Activated T-helper 1 cell treated with anti-CD3 and anti-CD28 coated beads, Interleukin-12 subunit alpha, Interleukin-12 subunit beta, Interleukin-2, Interleukin-4 antibody, amounts not matched to agents 30 ng/mL and 10 ng/mL and 1 ng/mL, durations not matched to agents 14 hours and 24 hours and 36 hours (primary cell): Measurements from ENCODE around the gene GRM5. TPM values are rescaled to one million over a fixed set of nuclear protein-coding genes. Genes with fewer than 3 reads are reported as not detected.
"Not testable (repeated sequence)": the region's sequence is repeated elsewhere in the genome, so short reads cannot be mapped to it uniquely, and the experiment has no call there.

Experiments used
- DNase-seq: peaks from one replicate; pipeline ENCODE4 v3.0.0; 2021; ENCODE audit warnings: low spot score
- H3K27ac Mint-ChIP-seq: one replicate; pipeline ENCODE4 v1.8.0; 2021; ENCODE audit warnings: mild to moderate bottlenecking, mixed read lengths
- H3K27me3 Mint-ChIP-seq: one replicate; pipeline ENCODE4 v1.8.0; 2022; ENCODE audit warnings: mild to moderate bottlenecking, moderate library complexity, mixed read lengths; ENCODE audit not compliant: insufficient read depth
- H3K36me3 Mint-ChIP-seq: one replicate; pipeline ENCODE4 v1.8.0; 2021; ENCODE audit warnings: low read depth, mixed read lengths
- H3K4me1 Mint-ChIP-seq: one replicate; pipeline ENCODE4 v1.8.0; 2021; ENCODE audit warnings: low read depth, mixed read lengths
- H3K4me3 Mint-ChIP-seq: one replicate; pipeline ENCODE4 v1.8.0; 2021; ENCODE audit warnings: mild to moderate bottlenecking, moderate library complexity, mixed read lengths
- H3K9me3 Mint-ChIP-seq: one replicate; pipeline ENCODE4 v1.8.0; 2021; ENCODE audit warnings: mixed read lengths
- intact Hi-C: fragments of 100-400 bp; cut with micrococcal nuclease; formaldehyde crosslinking; loops from one replicate; pipeline ENCODE4 v1.15.1; 2024
- total RNA-seq: library from RNA; stranded (reverse); gene quantifications from 2 replicates; pipeline ENCODE4 v1.2.3, GENCODE V29; 2022

GRM5 gene
- total RNA-seq = not detected in 2 replicates

DNA sequence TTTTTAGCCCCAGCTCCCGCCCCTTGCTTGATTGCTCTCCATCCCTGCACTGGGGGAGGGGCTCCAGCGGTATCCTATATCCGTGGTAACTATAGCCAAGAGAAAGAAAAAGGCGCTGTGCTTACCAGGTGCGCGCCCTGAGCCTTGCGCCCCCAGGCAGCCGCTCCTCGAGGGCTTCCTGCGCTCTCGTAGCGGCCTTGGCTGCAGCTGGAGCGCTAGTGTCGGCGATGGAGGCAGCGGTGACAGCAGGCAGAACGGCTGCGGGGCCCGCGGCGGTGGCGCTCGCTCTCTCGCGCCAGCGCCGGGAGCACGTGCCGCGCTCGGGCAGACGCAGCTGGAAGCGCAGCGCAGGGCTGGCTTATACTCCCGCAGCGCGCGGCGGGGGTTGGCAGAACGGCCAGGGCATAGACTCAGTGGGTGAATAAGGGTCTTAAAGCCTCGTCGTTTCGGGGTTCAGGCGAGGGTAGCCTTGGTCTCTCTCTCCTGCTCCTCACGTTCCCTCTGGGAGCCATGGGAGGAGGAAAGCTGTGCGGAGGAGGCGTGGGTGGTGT is at the start of gene GRM5:
Gene GRM5, minus strand, starts transcription at position 332 of the 551 bp plus-strand sequence. CDS start 18,110 bp downstream, outside the sequence.
- H3K36me3 Mint-ChIP-seq, intact Hi-C loops, DNase-seq, H3K4me1 Mint-ChIP-seq, H3K27ac Mint-ChIP-seq, H3K9me3 Mint-ChIP-seq, H3K4me3 Mint-ChIP-seq: not testable (repeated sequence)
- peaks cover 23% of the 10 kb centered on the region for H3K27me3 Mint-ChIP-seq

- H3K9me3 Mint-ChIP-seq, H3K4me3 Mint-ChIP-seq, DNase-seq, H3K27ac Mint-ChIP-seq, H3K36me3 Mint-ChIP-seq, H3K4me1 Mint-ChIP-seq, H3K27me3 Mint-ChIP-seq: not testable (repeated sequence)
- intact Hi-C loops = loop anchor here (10.0 kb wide), 1 partner anchor 1017 kb away; no protein-coding TSS in a partner anchor
These were observed 32.2 kb upstream of the GRM5 start for GRCh38 chr11:89097956-89098355.

DNA sequence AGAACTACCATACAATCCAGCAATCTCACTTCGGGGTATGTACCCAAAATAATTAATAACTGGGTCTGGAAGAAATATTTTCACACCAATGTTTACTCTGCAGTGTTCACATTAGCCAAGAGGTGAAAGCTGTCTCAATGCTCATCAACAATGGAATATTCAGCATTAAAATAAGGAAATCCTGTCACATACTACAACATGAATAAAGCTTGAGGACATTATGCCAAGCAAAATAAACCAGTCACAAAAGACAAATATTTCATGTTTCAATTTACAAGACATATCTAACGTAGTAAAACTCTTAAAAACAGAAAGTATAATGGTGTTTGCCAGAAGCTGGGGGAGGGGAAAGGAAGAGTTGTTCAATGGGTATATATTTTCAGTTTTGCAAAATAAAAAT is 28.0 kb upstream of the GRM5 start:
- not testable (repeated sequence) for H3K27ac Mint-ChIP-seq, H3K27me3 Mint-ChIP-seq, H3K9me3 Mint-ChIP-seq, DNase-seq, H3K4me1 Mint-ChIP-seq, H3K36me3 Mint-ChIP-seq, H3K4me3 Mint-ChIP-seq
- intact Hi-C loops = loop anchor here (10.0 kb wide), 1 partner anchor 1021 kb away; no protein-coding TSS in a partner anchor

DNA sequence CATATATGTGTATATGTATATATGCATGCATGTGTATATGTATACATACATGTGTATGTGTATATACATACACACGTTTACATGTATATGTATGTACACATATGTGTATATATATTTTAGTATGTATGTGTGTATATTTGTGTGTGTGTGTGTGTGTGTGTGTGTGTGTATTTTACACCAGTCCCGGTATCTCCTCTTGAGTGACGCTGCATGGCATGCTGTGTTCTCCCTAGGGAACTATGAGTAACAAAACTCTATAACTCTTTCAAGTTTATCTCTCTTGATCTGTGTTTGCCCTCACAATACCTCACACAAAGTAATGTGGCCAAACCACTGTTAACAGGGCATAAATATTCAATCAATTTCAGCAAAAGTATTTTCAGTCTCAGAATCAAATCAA is 19.2 kb upstream of the GRM5 start:
- H3K27me3 Mint-ChIP-seq, H3K27ac Mint-ChIP-seq, H3K36me3 Mint-ChIP-seq, H3K4me3 Mint-ChIP-seq, H3K4me1 Mint-ChIP-seq, H3K9me3 Mint-ChIP-seq, intact Hi-C loops, DNase-seq: not testable (repeated sequence)

DNA sequence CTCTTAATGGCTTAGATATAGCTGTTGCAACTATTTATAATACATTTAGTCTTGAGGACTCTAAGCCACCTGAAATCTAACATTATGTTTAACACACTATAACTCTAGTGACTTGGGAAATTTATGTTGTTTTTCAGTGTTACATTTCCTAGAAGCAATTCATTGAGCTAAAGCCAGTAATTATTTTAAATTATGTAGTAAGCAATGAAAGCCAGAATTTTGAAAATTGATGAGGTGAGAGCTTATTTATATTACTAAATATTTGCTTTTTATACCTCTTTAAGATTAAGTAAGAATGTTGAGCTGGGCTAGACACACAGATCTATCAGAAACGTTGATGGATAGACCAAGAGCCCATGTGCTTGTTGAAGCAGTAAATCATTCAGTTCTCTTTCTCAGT is 5.1 kb upstream of the GRM5 start:
- H3K4me1 Mint-ChIP-seq, H3K27me3 Mint-ChIP-seq, H3K27ac Mint-ChIP-seq, intact Hi-C loops, DNase-seq, H3K36me3 Mint-ChIP-seq, H3K9me3 Mint-ChIP-seq, H3K4me3 Mint-ChIP-seq: not testable (repeated sequence)

- H3K4me3 Mint-ChIP-seq = no peak overlapping the region
- H3K36me3 Mint-ChIP-seq = no peaks in the 10 kb centered on the region
- H3K27ac Mint-ChIP-seq = no peak overlapping the region
- no peak for DNase-seq
- H3K4me1 Mint-ChIP-seq = no peaks in the 10 kb centered on the region
- H3K9me3 Mint-ChIP-seq = no peaks in the 10 kb centered on the region
- intact Hi-C loops = no loop called here
- peaks cover 23% of the 10 kb centered on the region for H3K27me3 Mint-ChIP-seq
These were observed 1.5 kb upstream of the GRM5 start for GRCh38 chr11:89067264-89067663.

DNA sequence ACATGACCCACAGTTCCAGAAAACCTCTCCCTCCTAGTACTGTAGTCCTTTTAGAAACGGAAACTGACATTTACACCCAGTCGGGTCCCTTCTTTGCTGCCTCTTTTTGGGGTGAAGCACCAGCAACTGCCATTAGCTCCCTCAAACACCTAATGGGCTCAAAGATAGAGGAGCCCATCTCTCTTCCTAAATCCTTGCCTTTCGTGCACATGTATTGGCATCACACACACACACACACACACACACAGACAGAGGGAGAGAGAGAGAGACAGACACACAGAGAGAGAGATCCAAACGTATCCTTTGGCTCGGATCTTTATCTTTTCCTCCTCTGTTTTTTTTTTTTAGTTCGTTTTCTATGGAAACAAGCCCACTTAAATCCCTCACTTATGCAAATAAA is 716 bp downstream of the GRM5 start:
- no peaks in the 10 kb centered on the region for H3K36me3 Mint-ChIP-seq
- peaks cover 23% of the 10 kb centered on the region for H3K27me3 Mint-ChIP-seq

GRCh38 chr11:89063481-89063951 is 2.3 kb downstream of the GRM5 start:
- H3K9me3 Mint-ChIP-seq, H3K4me3 Mint-ChIP-seq, H3K36me3 Mint-ChIP-seq, DNase-seq, intact Hi-C loops, H3K4me1 Mint-ChIP-seq, H3K27ac Mint-ChIP-seq: not testable (repeated sequence)
- peaks cover 23% of the 10 kb centered on the region for H3K27me3 Mint-ChIP-seq

More for the DNA sequence above, 716 bp downstream of the GRM5 start:
- Mint-ChIP-seq H3K4me1 (no peaks in the 10 kb centered on the region), H3K27ac (no peak overlapping the region), H3K4me3 (no peak overlapping the region), H3K9me3 (no peaks in the 10 kb centered on the region)
- DNase-seq = no peak
- intact Hi-C loops = no loop called here

GRCh38 chr11:89062771-89063298 is 2.9 kb downstream of the GRM5 start:
- H3K36me3 Mint-ChIP-seq, H3K4me3 Mint-ChIP-seq, DNase-seq, H3K4me1 Mint-ChIP-seq, intact Hi-C loops, H3K9me3 Mint-ChIP-seq, H3K27ac Mint-ChIP-seq: not testable (repeated sequence)
- peaks cover 23% of the 10 kb centered on the region for H3K27me3 Mint-ChIP-seq

GRCh38 chr11:89061839-89062238 is 3.9 kb downstream of the GRM5 start:
- peaks cover 23% of the 10 kb centered on the region for H3K27me3 Mint-ChIP-seq
- H3K36me3 Mint-ChIP-seq, H3K4me3 Mint-ChIP-seq, DNase-seq, H3K9me3 Mint-ChIP-seq, intact Hi-C loops, H3K27ac Mint-ChIP-seq, H3K4me1 Mint-ChIP-seq: not testable (repeated sequence)

DNA sequence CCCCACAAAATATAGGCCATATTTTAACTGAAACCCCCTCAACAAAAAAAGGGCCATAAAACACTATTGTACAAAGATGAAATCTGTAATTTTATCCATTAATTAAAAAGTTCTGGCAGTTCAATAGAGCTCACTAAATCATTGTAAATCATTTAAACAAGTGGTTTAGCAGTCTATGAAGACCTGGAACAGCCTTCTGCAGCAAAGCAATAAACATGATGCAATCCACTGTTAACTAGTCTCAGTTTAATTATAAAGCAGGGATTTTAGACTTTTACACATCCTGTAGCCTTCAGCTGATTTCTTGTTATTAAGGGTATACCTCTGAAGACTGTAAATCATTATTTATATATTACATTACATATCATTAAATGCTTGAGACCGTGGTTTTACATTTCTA is 8.4 kb downstream of the GRM5 start:
- H3K27me3 Mint-ChIP-seq, H3K36me3 Mint-ChIP-seq, H3K9me3 Mint-ChIP-seq, intact Hi-C loops, H3K4me3 Mint-ChIP-seq, H3K27ac Mint-ChIP-seq, H3K4me1 Mint-ChIP-seq, DNase-seq: not testable (repeated sequence)

- no peak for DNase-seq
- H3K4me1 Mint-ChIP-seq = no peaks in the 10 kb centered on the region
- intact Hi-C loops = no loop called here
- no peaks in the 10 kb centered on the region for H3K9me3 Mint-ChIP-seq
- no peak overlapping the region for H3K4me3 Mint-ChIP-seq
- H3K27me3 Mint-ChIP-seq = peaks cover 1% of the 10 kb centered on the region
- no peaks in the 10 kb centered on the region for H3K36me3 Mint-ChIP-seq
- no peak overlapping the region for H3K27ac Mint-ChIP-seq
These were observed 13.6 kb downstream of the GRM5 start for GRCh38 chr11:89052220-89052619.

DNA sequence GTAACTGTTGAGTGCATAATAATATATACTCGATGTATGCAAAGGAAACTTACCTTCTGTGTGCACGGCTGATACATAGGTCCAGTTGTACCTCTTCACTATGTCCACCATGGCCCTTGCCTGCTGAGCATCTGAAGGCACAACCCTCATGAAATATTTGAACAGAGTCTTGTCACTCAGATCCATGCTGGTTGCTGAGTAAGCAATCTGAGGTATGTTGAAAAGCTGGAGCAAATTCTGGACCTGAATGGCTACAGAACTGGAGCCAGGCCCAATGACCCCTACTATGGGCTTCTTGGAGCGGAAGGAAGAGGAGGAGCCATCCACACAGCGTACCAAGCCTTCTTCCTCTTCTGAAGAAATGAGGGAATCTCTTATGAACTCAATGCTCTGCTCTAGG is 18.6 kb downstream of the GRM5 start:
- H3K4me1 Mint-ChIP-seq, H3K27ac Mint-ChIP-seq, DNase-seq, H3K4me3 Mint-ChIP-seq, H3K36me3 Mint-ChIP-seq, H3K9me3 Mint-ChIP-seq, intact Hi-C loops, H3K27me3 Mint-ChIP-seq: not testable (repeated sequence)
